22Rv1 (cell line): Measurements from ENCODE around the gene SEC31A.
"Not testable (repeated sequence)": the region's sequence is repeated elsewhere in the genome, so short reads cannot be mapped to it uniquely, and the experiment has no call there.

Experiments
- CTCF ChIP-seq: fragments of 450-650 bp; IDR thresholded peaks from 2 replicates; pipeline ENCODE4 v1.5.1; 2017; ENCODE audit warnings: mild to moderate bottlenecking
- ZFX ChIP-seq: fragments of 450-650 bp; IDR thresholded peaks from 2 replicates; pipeline ENCODE4 v1.6.1; 2017; ENCODE audit warnings: antibody characterized with exemption, borderline replicate concordance

- TF ChIP-seq CTCF, ZFX: not testable (repeated sequence)
Measured at GRCh38 chr4:82860487-82860886, 30.5 kb downstream of the SEC31A start.
